OCI-LY7 (cell line): ENCODE results near the gene ANKMY1.

Experiments used
- EZH2phosphoT487 ChIP-seq: fragments of 200-600 bp; sonication (generic); IDR thresholded peaks from 2 replicates; pipeline ENCODE4 v1.6.1; 2018; ENCODE audit warnings: low read depth, borderline replicate concordance, mild to moderate bottlenecking, mixed run types, antibody characterized with exemption, low read length, moderate library complexity, mixed read lengths
- TF ChIP-seq, protein P1 (sequence below): fragments of 200-600 bp; sonication (generic); conservative IDR thresholded peaks from 2 replicates; pipeline ENCODE4 v1.5.1; 2014; ENCODE audit warnings: mild to moderate bottlenecking, antibody characterized with exemption, low read length, moderate library complexity, mixed read lengths

DNA sequence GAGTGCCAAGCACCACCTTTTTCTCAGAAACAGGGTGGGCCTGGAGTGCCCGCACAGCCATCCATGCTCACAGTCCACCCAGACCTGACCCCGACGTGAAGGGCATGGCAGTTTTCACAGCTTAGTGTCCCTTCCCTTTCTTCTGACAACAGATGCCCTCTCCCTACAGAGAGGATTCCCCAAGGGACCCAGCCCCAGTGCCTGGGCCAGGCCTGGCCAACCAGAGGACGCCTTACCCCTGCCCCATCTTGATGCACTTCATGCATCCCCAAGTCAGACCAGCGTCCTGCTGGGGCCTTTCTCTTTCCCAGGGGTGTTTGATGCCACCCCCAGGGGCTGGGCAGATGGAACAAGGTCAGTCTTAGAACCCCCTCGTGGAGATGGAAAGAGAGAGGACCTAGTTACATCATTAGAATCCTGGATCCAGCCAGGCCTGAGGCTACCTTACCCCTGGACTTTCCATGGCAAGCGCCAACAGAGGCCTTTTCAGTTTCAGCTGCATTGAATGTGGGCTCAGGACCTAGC is 3.8 kb downstream of the ANKMY1 start:
- TF ChIP-seq, protein P1, sequence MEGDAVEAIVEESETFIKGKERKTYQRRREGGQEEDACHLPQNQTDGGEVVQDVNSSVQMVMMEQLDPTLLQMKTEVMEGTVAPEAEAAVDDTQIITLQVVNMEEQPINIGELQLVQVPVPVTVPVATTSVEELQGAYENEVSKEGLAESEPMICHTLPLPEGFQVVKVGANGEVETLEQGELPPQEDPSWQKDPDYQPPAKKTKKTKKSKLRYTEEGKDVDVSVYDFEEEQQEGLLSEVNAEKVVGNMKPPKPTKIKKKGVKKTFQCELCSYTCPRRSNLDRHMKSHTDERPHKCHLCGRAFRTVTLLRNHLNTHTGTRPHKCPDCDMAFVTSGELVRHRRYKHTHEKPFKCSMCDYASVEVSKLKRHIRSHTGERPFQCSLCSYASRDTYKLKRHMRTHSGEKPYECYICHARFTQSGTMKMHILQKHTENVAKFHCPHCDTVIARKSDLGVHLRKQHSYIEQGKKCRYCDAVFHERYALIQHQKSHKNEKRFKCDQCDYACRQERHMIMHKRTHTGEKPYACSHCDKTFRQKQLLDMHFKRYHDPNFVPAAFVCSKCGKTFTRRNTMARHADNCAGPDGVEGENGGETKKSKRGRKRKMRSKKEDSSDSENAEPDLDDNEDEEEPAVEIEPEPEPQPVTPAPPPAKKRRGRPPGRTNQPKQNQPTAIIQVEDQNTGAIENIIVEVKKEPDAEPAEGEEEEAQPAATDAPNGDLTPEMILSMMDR: no peak
- TF ChIP-seq EZH2phosphoT487: no peak
